Mammary epithelial cell (primary cell): Measurements from ENCODE around the gene PSD4.

ENCODE experiments used
- EZH2 ChIP-seq: IDR thresholded peaks from 2 replicates; pipeline ENCODE4 v1.6.1; 2012; ENCODE audit warnings: low read length, inconsistent platforms, borderline replicate concordance
- TF ChIP-seq, protein P1 (sequence below), 2 donors: IDR thresholded peaks in 1 of 2; conservative IDR thresholded peaks in 1 of 2; 2 replicates each; pipeline ENCODE4 v1.5.1; 2011 to 2012; ENCODE audit warnings: inconsistent platforms in 2 of 2, low read length in 2 of 2, mild to moderate bottlenecking in 2 of 2, control low read depth in 1 of 2, low read depth in 1 of 2; ENCODE audit not compliant: insufficient read depth in 1 of 2; ENCODE audit errors: extremely low read depth in 1 of 2

DNA sequence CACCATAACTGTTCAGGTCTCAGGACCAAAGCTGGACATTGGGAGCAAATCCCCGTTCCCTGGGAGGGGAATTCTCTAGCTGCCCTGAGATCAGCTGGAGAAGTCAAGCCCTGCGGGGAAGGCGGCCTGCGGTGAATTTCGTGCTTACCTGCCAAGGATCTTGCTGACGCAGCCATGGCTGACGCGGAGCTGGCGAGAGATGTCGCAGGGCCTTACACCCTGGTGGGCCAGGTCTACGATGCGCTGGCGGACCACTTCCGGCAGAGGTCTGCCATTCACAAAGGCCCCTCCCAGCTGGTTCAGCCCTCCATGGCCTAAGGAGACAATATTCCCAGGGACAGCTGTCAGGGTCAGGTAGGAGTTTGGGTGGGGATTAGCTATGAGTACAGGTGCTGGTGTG is 72.8 kb downstream of the PSD4 start:
- TF ChIP-seq, protein P1, sequence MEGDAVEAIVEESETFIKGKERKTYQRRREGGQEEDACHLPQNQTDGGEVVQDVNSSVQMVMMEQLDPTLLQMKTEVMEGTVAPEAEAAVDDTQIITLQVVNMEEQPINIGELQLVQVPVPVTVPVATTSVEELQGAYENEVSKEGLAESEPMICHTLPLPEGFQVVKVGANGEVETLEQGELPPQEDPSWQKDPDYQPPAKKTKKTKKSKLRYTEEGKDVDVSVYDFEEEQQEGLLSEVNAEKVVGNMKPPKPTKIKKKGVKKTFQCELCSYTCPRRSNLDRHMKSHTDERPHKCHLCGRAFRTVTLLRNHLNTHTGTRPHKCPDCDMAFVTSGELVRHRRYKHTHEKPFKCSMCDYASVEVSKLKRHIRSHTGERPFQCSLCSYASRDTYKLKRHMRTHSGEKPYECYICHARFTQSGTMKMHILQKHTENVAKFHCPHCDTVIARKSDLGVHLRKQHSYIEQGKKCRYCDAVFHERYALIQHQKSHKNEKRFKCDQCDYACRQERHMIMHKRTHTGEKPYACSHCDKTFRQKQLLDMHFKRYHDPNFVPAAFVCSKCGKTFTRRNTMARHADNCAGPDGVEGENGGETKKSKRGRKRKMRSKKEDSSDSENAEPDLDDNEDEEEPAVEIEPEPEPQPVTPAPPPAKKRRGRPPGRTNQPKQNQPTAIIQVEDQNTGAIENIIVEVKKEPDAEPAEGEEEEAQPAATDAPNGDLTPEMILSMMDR (conservative IDR thresholded peaks at IDR 0.05 in 1 of 2, IDR thresholded peaks at IDR 0.05 in 1 of 2; ENCODE audit: extremely low read depth in 1 of 2, insufficient read depth in 1 of 2, low read depth in 1 of 2, low read length in 2 of 2), result no peak
- no peak for TF ChIP-seq EZH2
